SK-N-MC (cell line): ENCODE results near the gene CAV3.

Source experiments
- EZH2 ChIP-seq: fragments of 200-600 bp; sonication (generic); IDR thresholded peaks from one replicate; pipeline ENCODE4 v1.6.1; 2017; ENCODE audit warnings: antibody characterized with exemption
- POLR2AphosphoS5 ChIP-seq: IDR thresholded peaks from 2 replicates; pipeline ENCODE4 v1.6.1; 2012; ENCODE audit warnings: mild to moderate bottlenecking, low read depth, low read length, borderline replicate concordance

DNA sequence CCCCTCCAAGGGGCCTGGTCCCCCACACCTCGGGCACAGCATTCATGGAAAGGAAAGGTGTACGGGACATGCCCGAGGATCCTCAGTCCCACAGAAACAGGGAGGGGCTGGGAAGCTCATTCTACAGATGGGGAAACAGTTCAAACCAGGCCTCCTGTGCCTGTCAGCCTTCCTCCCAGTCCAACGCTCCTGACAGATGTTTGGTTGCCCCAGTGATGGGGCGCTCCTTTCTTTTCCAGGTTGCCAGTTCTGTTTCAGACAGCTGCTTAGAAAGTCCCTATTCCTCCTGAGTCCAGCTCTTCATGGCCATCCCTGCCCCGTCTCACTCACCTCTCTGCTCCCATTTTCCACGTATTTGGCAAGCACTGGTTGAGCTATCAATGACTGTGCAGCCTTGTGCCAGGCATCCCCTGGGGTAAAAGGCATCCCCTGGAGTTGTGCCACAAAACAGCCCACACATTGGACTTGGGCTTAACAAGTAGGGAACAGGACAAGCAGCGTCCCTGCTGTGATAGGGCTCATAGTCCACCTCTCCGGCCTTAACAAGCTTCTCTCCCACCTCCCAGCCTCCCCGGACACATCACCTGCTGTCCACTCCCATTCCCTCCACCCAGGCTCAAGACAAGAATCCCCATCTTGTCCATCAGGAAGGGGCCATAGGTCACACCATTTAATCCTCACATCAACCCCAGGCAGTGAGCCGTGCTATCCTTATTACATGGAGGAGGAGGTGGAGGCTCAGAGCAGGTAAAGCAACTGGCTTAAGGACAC, 29.2 kb downstream of the CAV3 start:
- TF ChIP-seq POLR2AphosphoS5 (no peak), EZH2 (no peak)
